Smooth muscle cell (in vitro differentiated cells): Measurements from ENCODE around the gene DYRK1A. TPM values are rescaled to one million over a fixed set of nuclear protein-coding genes. Genes with fewer than 3 reads are reported as not detected.
A peak's percentile ranks its signal among the peaks of the same experiment; 100 is the strongest.

Source experiments
- DNase-seq: peaks from one replicate; lab custom pipeline; 2025; ENCODE audit not compliant: unreplicated experiment; lab: John Stamatoyannopoulos, UW
- H2AFZ ChIP-seq: fragments of 200-600 bp; sonication (generic); 2 replicates; pipeline ENCODE4 v1.6.0; 2016; ENCODE audit warnings: antibody characterized with exemption, low read depth, mild to moderate bottlenecking
- H3F3A ChIP-seq: fragments of 200-600 bp; sonication (generic); 2 replicates; pipeline ENCODE4 v1.6.0; 2017; ENCODE audit warnings: antibody characterized with exemption, low read depth
- H3K27ac ChIP-seq: fragments of 200-600 bp; sonication (generic); 2 replicates; pipeline ENCODE4 v1.5.1; 2016; ENCODE audit warnings: low read depth, mild to moderate bottlenecking
- H3K27me3 ChIP-seq: fragments of 200-600 bp; sonication (generic); 2 replicates; pipeline ENCODE4 v1.6.1; 2016; ENCODE audit warnings: low read depth, mild to moderate bottlenecking
- H3K36me3 ChIP-seq: fragments of 200-600 bp; sonication (generic); 2 replicates; pipeline ENCODE4 v1.5.1; 2016; ENCODE audit warnings: low read depth
- H3K4me1 ChIP-seq: fragments of 200-600 bp; sonication (generic); 2 replicates; pipeline ENCODE4 v1.5.1; 2016; ENCODE audit warnings: low read depth
- H3K4me2 ChIP-seq: fragments of 200-600 bp; sonication (generic); 2 replicates; pipeline ENCODE4 v1.6.0; 2016; ENCODE audit warnings: mild to moderate bottlenecking
- H3K4me3 ChIP-seq: fragments of 200-600 bp; sonication (generic); 2 replicates; pipeline ENCODE4 v1.5.1; 2016; ENCODE audit warnings: mild to moderate bottlenecking
- H3K79me2 ChIP-seq: fragments of 200-600 bp; sonication (generic); 2 replicates; pipeline ENCODE4 v1.6.0; 2016; ENCODE audit warnings: low read depth, mild to moderate bottlenecking
- H3K9ac ChIP-seq: fragments of 200-600 bp; sonication (generic); 2 replicates; pipeline ENCODE4 v1.6.0; 2016; ENCODE audit warnings: low read depth
- H3K9me3 ChIP-seq: fragments of 200-600 bp; sonication (generic); replicated peaks from 2 replicates; pipeline ENCODE4 v1.5.1; 2016; ENCODE audit warnings: low read depth
- H4K20me1 ChIP-seq: fragments of 200-600 bp; sonication (generic); 2 replicates; pipeline ENCODE4 v1.6.0; 2016; ENCODE audit warnings: low read depth
- CTCF ChIP-seq: fragments of 200-600 bp; sonication (generic); IDR thresholded peaks from 2 replicates; pipeline ENCODE4 v1.5.1; 2017; ENCODE audit warnings: borderline replicate concordance, mild to moderate bottlenecking, antibody characterized with exemption; ENCODE audit not compliant: insufficient read depth, poor library complexity, severe bottlenecking
- WGBS: methylation state at CpG from one replicate; pipeline ENCODE4 v1.1.7; 2016; ENCODE audit warnings: low lambda C conversion rate; 5-methylcytosine and 5-hydroxymethylcytosine counted together
- polyA plus RNA-seq: library from polyadenylated mRNA; unstranded; fragments of >200 nt; fragmentation: Nextera tagmentation; extraction: Ambion mirVana; gene quantifications from 2 replicates; pipeline ENCODE4 v1.2.1, GENCODE V29; 2016
- total RNA-seq: library from RNA; depleted of rRNA; stranded (reverse); fragments of >200 nt; gene quantifications from 2 replicates; pipeline ENCODE4 v1.2.3, GENCODE V29; 2014

The DYRK1A gene
- total and polyA plus RNA-seq, 2 experiments from 2014 or later = 2.4 to 61.7 TPM

GRCh38 chr21:37368541-37369279, 2.1 kb downstream of the DYRK1A start:
- H3K9me3 ChIP-seq = no peaks in the 10 kb centered on the region
- H3K27me3 ChIP-seq = no peaks in the 10 kb centered on the region
- H3K4me3 ChIP-seq = peak overlapping the region; percentile 98
- H3K27ac ChIP-seq = peak overlapping the region; percentile 99
- peaks cover 60% of the 10 kb centered on the region for H4K20me1 ChIP-seq
- 9% methylated on average over 9 of the region's 9 CpGs for WGBS
- peaks cover 62% of the 10 kb centered on the region for H3K79me2 ChIP-seq
- no peaks in the 10 kb centered on the region for H3K36me3 ChIP-seq
- H3F3A ChIP-seq = peaks cover 11% of the 10 kb centered on the region
- H3K4me1 ChIP-seq = peaks cover 42% of the 10 kb centered on the region
- no peak for TF ChIP-seq CTCF
- no peak for DNase-seq
- peak overlapping the region; percentile 98 for H3K9ac ChIP-seq
- no peak overlapping the region for H2AFZ ChIP-seq
- peak overlapping the region; percentile 84 for H3K4me2 ChIP-seq

GRCh38 chr21:37369307-37369854, 2.8 kb downstream of the DYRK1A start:
- peak overlapping the region; percentile 98 for H3K9ac ChIP-seq
- WGBS = 50% methylated on average over 3 of the region's 3 CpGs
- no peaks in the 10 kb centered on the region for H3K36me3 ChIP-seq
- H3K27ac ChIP-seq = peak overlapping the region; percentile 99
- peaks cover 66% of the 10 kb centered on the region for H4K20me1 ChIP-seq
- no peaks in the 10 kb centered on the region for H3K9me3 ChIP-seq
- peaks cover 13% of the 10 kb centered on the region for H3F3A ChIP-seq
- DNase-seq = no peak
- no peak for TF ChIP-seq CTCF
- H2AFZ ChIP-seq = no peak overlapping the region
- H3K27me3 ChIP-seq = no peaks in the 10 kb centered on the region
- peaks cover 68% of the 10 kb centered on the region for H3K79me2 ChIP-seq
- H3K4me3 ChIP-seq = peak overlapping the region; percentile 98
- H3K4me2 ChIP-seq = peak overlapping the region; percentile 84
- peaks cover 48% of the 10 kb centered on the region for H3K4me1 ChIP-seq

DNA sequence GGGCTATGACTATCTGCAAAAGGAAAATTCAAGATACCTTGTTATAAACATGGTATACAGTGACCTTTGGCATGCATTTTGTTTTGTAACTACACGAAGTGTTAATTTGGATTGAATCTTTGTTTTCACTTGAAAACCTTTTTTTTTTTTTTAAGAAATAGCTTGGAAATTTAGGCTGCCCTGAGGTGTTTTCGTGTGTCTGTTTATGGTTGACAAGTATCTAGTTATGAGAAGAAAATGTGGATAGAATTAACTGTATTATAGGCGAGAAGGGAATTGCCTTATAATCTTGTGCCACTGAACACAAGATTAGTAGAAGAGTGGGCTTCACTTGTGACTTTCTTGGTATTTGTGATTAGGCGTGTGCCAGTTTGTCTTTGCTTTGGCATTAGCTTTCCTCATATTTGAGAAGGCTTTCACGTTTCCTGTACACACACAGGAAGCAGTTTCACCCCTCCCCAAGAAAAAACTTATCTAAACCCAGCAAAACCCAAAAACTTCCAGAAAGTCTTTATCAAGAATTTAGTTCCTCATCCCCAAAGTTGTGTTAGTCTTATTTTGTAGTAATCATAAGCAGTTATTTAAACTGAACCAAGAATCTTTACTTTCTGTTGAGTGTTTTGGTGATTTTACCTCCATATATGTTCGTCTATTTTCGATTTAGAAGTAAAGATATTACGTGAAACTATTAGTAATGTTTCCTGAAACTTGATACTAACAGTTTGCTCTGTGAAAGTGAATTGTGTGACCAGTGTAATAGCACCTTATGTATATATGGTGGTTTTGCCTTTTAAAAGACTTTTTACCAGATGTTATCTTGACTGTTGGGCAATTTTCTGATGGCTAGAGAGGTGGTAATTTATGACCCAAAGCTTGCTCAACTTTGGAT, 3.8 kb downstream of the DYRK1A start:
- 34% methylated on average over 8 of the region's 8 CpGs for WGBS
- Histone ChIP-seq H3K9ac (peak overlapping the region; percentile 98), H3K27ac (peak overlapping the region; percentile 99), H3K36me3 (no peaks in the 10 kb centered on the region), H3K4me2 (peak overlapping the region; percentile 84), H3K4me1 (peaks cover 49% of the 10 kb centered on the region), H3K4me3 (peak overlapping the region; percentile 98), H4K20me1 (peaks cover 77% of the 10 kb centered on the region), H2AFZ (no peak overlapping the region), H3F3A (peaks cover 13% of the 10 kb centered on the region), H3K79me2 (peaks cover 78% of the 10 kb centered on the region), H3K27me3 (no peaks in the 10 kb centered on the region), H3K9me3 (no peaks in the 10 kb centered on the region)
- TF ChIP-seq CTCF = no peak
- no peak for DNase-seq
